DOHH2 (cell line): ENCODE measurements around the gene PITRM1.
A peak's percentile ranks its signal among the peaks of the same experiment; 100 is the strongest.
"Not testable (repeated sequence)": the region's sequence is repeated elsewhere in the genome, so short reads cannot be mapped to it uniquely, and the experiment has no call there.

Source experiments
- H3F3A ChIP-seq: fragments of 200-600 bp; sonication (generic), shearing (Covaris generic); 2 replicates; pipeline ENCODE4 v1.6.0; 2016; ENCODE audit warnings: antibody characterized with exemption, mild to moderate bottlenecking; ENCODE audit not compliant: control insufficient read depth, insufficient read depth
- H3K27ac ChIP-seq: fragments of 200-600 bp; sonication (generic); 2 replicates; pipeline ENCODE4 v1.5.1; 2014; ENCODE audit warnings: low read depth, mild to moderate bottlenecking, low read length, moderate library complexity
- H3K27me3 ChIP-seq: fragments of 200-600 bp; sonication (generic); 2 replicates; pipeline ENCODE4 v1.6.1; 2014; ENCODE audit warnings: mild to moderate bottlenecking, low read length, mixed read lengths; ENCODE audit not compliant: control insufficient read depth
- H3K36me3 ChIP-seq: fragments of 200-600 bp; sonication (generic); 2 replicates; pipeline ENCODE4 v1.6.1; 2014; ENCODE audit warnings: mild to moderate bottlenecking, low read length, moderate library complexity, mixed read lengths; ENCODE audit not compliant: control insufficient read depth
- H3K4me1 ChIP-seq: fragments of 200-600 bp; sonication (generic); 2 replicates; pipeline ENCODE4 v1.6.1; 2014; ENCODE audit warnings: mild to moderate bottlenecking, low read length, mixed read lengths; ENCODE audit not compliant: control insufficient read depth
- H3K4me2 ChIP-seq: fragments of 200-600 bp; sonication (generic); 2 replicates; pipeline ENCODE4 v1.6.0; 2014; ENCODE audit warnings: mild to moderate bottlenecking, low read length, moderate library complexity
- H3K4me3 ChIP-seq: fragments of 200-600 bp; sonication (generic); 2 replicates; pipeline ENCODE4 v1.5.1; 2014; ENCODE audit warnings: mild to moderate bottlenecking, low read length, mixed read lengths
- H3K79me2 ChIP-seq: fragments of 200-600 bp; sonication (generic); 2 replicates; pipeline ENCODE4 v1.6.1; 2014; ENCODE audit warnings: mild to moderate bottlenecking, low read length, mixed read lengths; ENCODE audit not compliant: control insufficient read depth
- H3K9me2 ChIP-seq: fragments of 200-600 bp; sonication (generic); replicated peaks from 2 replicates; pipeline ENCODE4 v1.6.1; 2014; ENCODE audit warnings: mild to moderate bottlenecking, low read length, mixed read lengths; ENCODE audit not compliant: control insufficient read depth
- H3K9me3 ChIP-seq: fragments of 200-600 bp; sonication (generic); 2 replicates; pipeline ENCODE4 v1.6.1; 2014; ENCODE audit warnings: antibody characterized with exemption, low read length, mixed read lengths; ENCODE audit not compliant: control insufficient read depth, insufficient read depth
- H4K20me1 ChIP-seq: fragments of 200-600 bp; sonication (generic); 2 replicates; pipeline ENCODE4 v1.6.0; 2014; ENCODE audit warnings: low read depth, mild to moderate bottlenecking, antibody characterized with exemption, low read length, moderate library complexity; ENCODE audit not compliant: control insufficient read depth, insufficient read depth
- CTCF ChIP-seq: fragments of 200-600 bp; sonication (generic); IDR thresholded peaks from one replicate; pipeline ENCODE4 v1.5.1; 2014; ENCODE audit warnings: antibody characterized with exemption, mild to moderate bottlenecking, low read depth, low read length; ENCODE audit not compliant: poor library complexity, severe bottlenecking
- EZH2phosphoT487 ChIP-seq: fragments of 200-600 bp; sonication (generic); IDR thresholded peaks from 2 replicates; pipeline ENCODE4 v1.6.1; 2017; ENCODE audit warnings: borderline replicate concordance, mild to moderate bottlenecking, antibody characterized with exemption, low read length, moderate library complexity, mixed read lengths

PITRM1 gene

GRCh38 chr10:3178042-3178441 lies 5.5 kb upstream of the PITRM1 start:
- H3K9me3 ChIP-seq, result no peaks in the 10 kb centered on the region
- no peak overlapping the region for H3K4me2 ChIP-seq
- peaks cover 45% of the 10 kb centered on the region for H3K27me3 ChIP-seq
- no peaks in the 10 kb centered on the region for H3F3A ChIP-seq
- H3K4me3 ChIP-seq, result no peak overlapping the region
- no peaks in the 10 kb centered on the region for H4K20me1 ChIP-seq
- peaks cover 7% of the 10 kb centered on the region for H3K4me1 ChIP-seq
- TF ChIP-seq CTCF (no peak), EZH2phosphoT487 (no peak)
- no peaks in the 10 kb centered on the region for H3K79me2 ChIP-seq
- H3K36me3 ChIP-seq, result no peaks in the 10 kb centered on the region
- H3K9me2 ChIP-seq, result no peaks in the 10 kb centered on the region
- H3K27ac ChIP-seq, result no peak overlapping the region

- H3K79me2 ChIP-seq, result peaks cover 18% of the 10 kb centered on the region
- TF ChIP-seq EZH2phosphoT487 (no peak), CTCF (no peak)
- H3K4me2 ChIP-seq, result peak overlapping the region; percentile 71
- H4K20me1 ChIP-seq, result no peaks in the 10 kb centered on the region
- peaks cover 14% of the 10 kb centered on the region for H3K4me1 ChIP-seq
- H3K27me3 ChIP-seq, result peaks cover 29% of the 10 kb centered on the region
- no peaks in the 10 kb centered on the region for H3K9me2 ChIP-seq
- no peak overlapping the region for H3K27ac ChIP-seq
- H3K9me3 ChIP-seq, result no peaks in the 10 kb centered on the region
- peaks cover 13% of the 10 kb centered on the region for H3K36me3 ChIP-seq
- H3K4me3 ChIP-seq, result peak overlapping the region; percentile 78
- no peaks in the 10 kb centered on the region for H3F3A ChIP-seq
Observed at GRCh38 chr10:3173171-3173878, 743 bp upstream of the PITRM1 start.

GRCh38 chr10:3172081-3172445 lies 519 bp downstream of the PITRM1 start:
- no peaks in the 10 kb centered on the region for H4K20me1 ChIP-seq
- no peaks in the 10 kb centered on the region for H3K9me3 ChIP-seq
- H3K4me3 ChIP-seq, result peak overlapping the region; percentile 68
- no peaks in the 10 kb centered on the region for H3K9me2 ChIP-seq
- H3K27me3 ChIP-seq, result peaks cover 20% of the 10 kb centered on the region
- peaks cover 18% of the 10 kb centered on the region for H3K79me2 ChIP-seq
- peaks cover 14% of the 10 kb centered on the region for H3K4me1 ChIP-seq
- H3K27ac ChIP-seq, result no peak overlapping the region
- peaks cover 20% of the 10 kb centered on the region for H3K36me3 ChIP-seq
- peak overlapping the region; percentile 61 for H3K4me2 ChIP-seq
- no peaks in the 10 kb centered on the region for H3F3A ChIP-seq
- TF ChIP-seq CTCF (no peak), EZH2phosphoT487 (no peak)

- not testable (repeated sequence) for H3K9me2 ChIP-seq, H3K9me3 ChIP-seq, H3F3A ChIP-seq, H3K27ac ChIP-seq, H4K20me1 ChIP-seq
- Histone ChIP-seq H3K79me2 (peaks cover 18% of the 10 kb centered on the region), H3K36me3 (peaks cover 24% of the 10 kb centered on the region), H3K4me1 (peaks cover 14% of the 10 kb centered on the region), H3K4me3 (peak overlapping the region; percentile 68), H3K27me3 (peaks cover 16% of the 10 kb centered on the region), H3K4me2 (peak overlapping the region; percentile 61)
Observed at GRCh38 chr10:3171488-3171887, 1.1 kb downstream of the PITRM1 start.
